HEK293T (cell line): ENCODE results near the gene ANKEF1.

ENCODE experiments used
- CTCF ChIA-PET: fragments of 350-600 bp; formaldehyde crosslinking; extraction: SDS; loops from one replicate; lab custom pipeline; 2021; ENCODE audit warnings: antibody characterized with exemption, inconsistent platforms; lab: Yijun Ruan, JAX
- POLR2A ChIA-PET: fragments of 350-600 bp; formaldehyde crosslinking; extraction: SDS; loops from one replicate; lab custom pipeline; 2020; ENCODE audit warnings: antibody characterized with exemption, inconsistent platforms; lab: Yijun Ruan, JAX
- DNase-seq: peaks from one replicate; pipeline ENCODE4 v3.0.0; 2012; ENCODE audit warnings: mixed read lengths; ENCODE audit errors: extremely low spot score
- ARNT ChIP-seq: fragments of 450-650 bp; IDR thresholded peaks from 2 replicates; pipeline ENCODE4 v1.6.1; 2017; ENCODE audit warnings: mild to moderate bottlenecking
- BHLHE40 ChIP-seq: fragments of 450-650 bp; IDR thresholded peaks from 2 replicates; pipeline ENCODE4 v1.6.1; 2016; ENCODE audit warnings: mild to moderate bottlenecking, moderate library complexity, borderline replicate concordance
- CTBP1 ChIP-seq: fragments of 450-650 bp; IDR thresholded peaks from 2 replicates; pipeline ENCODE4 v1.6.1; 2016; ENCODE audit warnings: borderline replicate concordance
- ELF4 ChIP-seq: fragments of 450-650 bp; IDR thresholded peaks from 2 replicates; pipeline ENCODE4 v1.6.1; 2017; ENCODE audit warnings: antibody characterized with exemption
- FOXA1 ChIP-seq: fragments of 450-650 bp; IDR thresholded peaks from 2 replicates; pipeline ENCODE4 v1.6.1; 2016; ENCODE audit warnings: mild to moderate bottlenecking
- FOXK2 ChIP-seq: fragments of 450-650 bp; IDR thresholded peaks from 2 replicates; pipeline ENCODE4 v1.6.1; 2016; ENCODE audit warnings: mild to moderate bottlenecking
- FOXM1 ChIP-seq: fragments of 450-650 bp; IDR thresholded peaks from 2 replicates; pipeline ENCODE4 v1.6.1; 2017; ENCODE audit warnings: mild to moderate bottlenecking, borderline replicate concordance
- HDGF ChIP-seq: fragments of 450-650 bp; IDR thresholded peaks from 2 replicates; pipeline ENCODE4 v1.6.1; 2017; ENCODE audit warnings: antibody characterized with exemption, borderline replicate concordance
- L3MBTL2 ChIP-seq: fragments of 450-650 bp; conservative IDR thresholded peaks from 2 replicates; pipeline ENCODE4 v1.6.1; 2016; ENCODE audit warnings: mild to moderate bottlenecking
- LEF1 ChIP-seq: fragments of 450-650 bp; IDR thresholded peaks from 2 replicates; pipeline ENCODE4 v1.6.1; 2017; ENCODE audit warnings: mild to moderate bottlenecking, borderline replicate concordance
- NFRKB ChIP-seq: fragments of 450-650 bp; IDR thresholded peaks from 2 replicates; pipeline ENCODE4 v1.6.1; 2016; ENCODE audit warnings: mild to moderate bottlenecking, moderate library complexity
- PKNOX1 ChIP-seq: fragments of 450-650 bp; IDR thresholded peaks from 2 replicates; pipeline ENCODE4 v1.6.1; 2016
- SP1 ChIP-seq: fragments of 450-650 bp; IDR thresholded peaks from 2 replicates; pipeline ENCODE4 v1.6.1; 2017
- SUZ12 ChIP-seq: fragments of 450-650 bp; IDR thresholded peaks from 2 replicates; pipeline ENCODE4 v1.6.1; 2016; ENCODE audit warnings: mild to moderate bottlenecking
- TARDBP ChIP-seq: fragments of 450-650 bp; IDR thresholded peaks from 2 replicates; pipeline ENCODE4 v1.6.1; 2016
- ZNF384 ChIP-seq: fragments of 450-650 bp; IDR thresholded peaks from 2 replicates; pipeline ENCODE4 v1.6.1; 2016

Gene ANKEF1

GRCh38 chr20:10034717-10035571 is at the start of gene ANKEF1:
TSS of gene ANKEF1 (plus strand) at chr20:10034987. CDS start at chr20:10038302, 3,315 bp downstream.
- TF ChIP-seq L3MBTL2 (peak; percentile 69), SUZ12 (no peak), PKNOX1 (no peak)
- ChIA-PET CTCF (interaction anchor here (0.9 kb wide), 1 partner anchor 10 kb away, joined by 3 read pairs; no protein-coding TSS in a partner anchor), POLR2A (interaction anchor here (0.7 to 0.8 kb wide), 2 partner anchors 13 to 55 kb away, joined by 3 to 5 read pairs; no protein-coding TSS in a partner anchor)
- DNase-seq, result peak; percentile 79

GRCh38 chr20:9985281-9985680 is 49.5 kb upstream of the ANKEF1 start:
- TF ChIP-seq FOXM1 (no peak), SUZ12 (no peak), PKNOX1 (no peak), L3MBTL2 (no peak), ZNF384 (no peak), CTBP1 (no peak), LEF1 (no peak), TARDBP (no peak), NFRKB (no peak), FOXA1 (no peak), BHLHE40 (no peak), FOXK2 (no peak), SP1 (no peak), ARNT (no peak), HDGF (no peak), ELF4 (no peak)
- ChIA-PET POLR2A (no interaction called here), CTCF (no interaction called here)
- no peak for DNase-seq

DNA sequence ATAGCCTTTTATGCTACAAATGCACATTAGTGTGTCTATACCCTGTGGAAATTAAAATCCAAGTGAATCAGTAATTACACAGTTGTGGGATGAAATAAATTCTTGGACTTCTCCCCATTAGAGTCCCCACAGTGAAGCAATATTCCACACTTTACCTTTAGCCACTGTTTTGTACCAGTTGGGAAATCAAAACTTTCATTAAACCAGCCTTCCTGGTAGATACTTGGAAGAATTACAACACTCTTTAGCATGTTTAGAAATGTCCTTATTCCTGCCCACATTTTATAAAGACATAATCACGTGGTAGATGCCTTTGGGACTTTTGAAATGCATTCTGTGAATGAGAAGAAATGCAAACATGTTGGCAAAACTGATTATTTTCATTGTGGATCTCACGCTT is 49.0 kb upstream of the ANKEF1 start:
- no peak for DNase-seq
- CTCF ChIA-PET, result no interaction called here
- no peak for TF ChIP-seq LEF1
- no peak for TF ChIP-seq CTBP1
- TF ChIP-seq PKNOX1, result no peak
- no peak for TF ChIP-seq ELF4
- no peak for TF ChIP-seq BHLHE40
- no peak for TF ChIP-seq SUZ12
- no peak for TF ChIP-seq FOXM1
- no peak for TF ChIP-seq ARNT
- TF ChIP-seq NFRKB, result no peak
- TF ChIP-seq TARDBP, result no peak
- no peak for TF ChIP-seq SP1
- TF ChIP-seq HDGF, result no peak
- no peak for TF ChIP-seq FOXK2
- POLR2A ChIA-PET, result no interaction called here

DNA sequence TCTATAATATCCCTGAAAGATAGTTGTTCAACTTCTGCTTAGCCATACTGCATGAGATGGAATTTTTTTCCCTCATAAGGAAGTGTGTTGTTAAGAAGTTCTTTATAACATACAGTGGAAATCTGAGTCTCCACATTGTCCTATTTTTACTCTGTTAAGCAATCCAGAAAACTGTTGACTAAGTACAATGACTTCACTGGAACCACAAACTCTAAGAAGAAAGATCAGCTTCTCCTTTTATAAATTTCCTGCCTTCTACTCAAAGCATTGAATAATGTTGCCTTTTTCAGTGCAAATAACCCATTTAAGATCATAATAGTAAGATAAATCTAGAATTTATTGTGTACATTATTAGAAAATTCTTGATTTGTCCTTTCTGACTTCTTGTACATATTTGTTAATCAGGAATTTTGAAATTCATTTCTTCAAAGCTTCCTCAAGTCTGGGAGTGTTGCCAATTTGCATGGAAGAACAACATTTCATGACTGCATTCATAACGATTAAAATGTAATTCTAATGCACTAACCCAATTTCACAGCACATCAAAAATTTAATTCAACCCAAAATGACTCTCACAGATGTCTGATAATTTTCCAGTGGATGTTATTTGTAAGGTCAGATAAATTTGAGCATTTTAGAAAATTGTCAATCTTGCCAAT is 45.6 kb upstream of the ANKEF1 start:
- no peak for DNase-seq
- CTCF ChIA-PET, result no interaction called here
- POLR2A ChIA-PET, result no interaction called here
- no peak for TF ChIP-seq ZNF384
- no peak for TF ChIP-seq BHLHE40
- TF ChIP-seq TARDBP, result no peak
- no peak for TF ChIP-seq PKNOX1
- TF ChIP-seq ARNT, result no peak
- TF ChIP-seq SP1, result no peak
- TF ChIP-seq CTBP1, result no peak
- TF ChIP-seq SUZ12, result no peak
- TF ChIP-seq NFRKB, result no peak
- no peak for TF ChIP-seq LEF1
- no peak for TF ChIP-seq L3MBTL2
- TF ChIP-seq FOXK2, result no peak
- TF ChIP-seq HDGF, result no peak
- TF ChIP-seq ELF4, result no peak
- TF ChIP-seq FOXA1, result no peak
- no peak for TF ChIP-seq FOXM1

DNA sequence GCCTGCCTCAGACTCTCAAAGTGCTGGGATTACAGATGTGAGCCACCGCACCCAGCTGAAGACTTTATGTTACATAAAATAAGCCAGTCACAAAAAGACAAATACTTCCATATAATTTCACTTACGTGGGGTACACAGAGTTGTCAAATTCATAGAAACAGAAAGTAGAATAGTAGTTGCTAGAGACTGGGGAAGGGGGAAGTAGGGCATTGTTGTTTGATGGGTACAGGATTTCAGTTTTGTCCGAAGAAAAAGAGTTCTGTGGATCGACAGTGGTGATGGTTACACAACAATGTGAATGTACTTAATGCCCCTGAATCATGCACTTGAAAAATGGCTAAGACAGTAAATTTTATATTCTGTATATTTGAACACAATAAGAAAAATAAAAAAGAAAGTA is 41.6 kb upstream of the ANKEF1 start:
- DNase-seq, result no peak
- TF ChIP-seq FOXM1 (no peak), FOXA1 (no peak), NFRKB (no peak), TARDBP (no peak), ZNF384 (no peak), CTBP1 (no peak), SP1 (no peak), FOXK2 (no peak), HDGF (no peak), SUZ12 (no peak), L3MBTL2 (no peak), PKNOX1 (no peak), ARNT (no peak), LEF1 (no peak), ELF4 (no peak), BHLHE40 (no peak)
- ChIA-PET CTCF (interaction anchor here (0.7 kb wide), 1 partner anchor 18 kb away, joined by 3 read pairs; no protein-coding TSS in a partner anchor), POLR2A (no interaction called here)
